Bone marrow (tissue), 2 donors: ENCODE measurements around the gene PRKAB2.
"Not testable (repeated sequence)": the region's sequence is repeated elsewhere in the genome, so short reads cannot be mapped to it uniquely, and the experiment has no call there.

Source experiments
- DNase-seq, 2 donors: peaks; one replicate each; lab custom pipeline; 2025; lab: John Stamatoyannopoulos, UW

Gene PRKAB2

DNA sequence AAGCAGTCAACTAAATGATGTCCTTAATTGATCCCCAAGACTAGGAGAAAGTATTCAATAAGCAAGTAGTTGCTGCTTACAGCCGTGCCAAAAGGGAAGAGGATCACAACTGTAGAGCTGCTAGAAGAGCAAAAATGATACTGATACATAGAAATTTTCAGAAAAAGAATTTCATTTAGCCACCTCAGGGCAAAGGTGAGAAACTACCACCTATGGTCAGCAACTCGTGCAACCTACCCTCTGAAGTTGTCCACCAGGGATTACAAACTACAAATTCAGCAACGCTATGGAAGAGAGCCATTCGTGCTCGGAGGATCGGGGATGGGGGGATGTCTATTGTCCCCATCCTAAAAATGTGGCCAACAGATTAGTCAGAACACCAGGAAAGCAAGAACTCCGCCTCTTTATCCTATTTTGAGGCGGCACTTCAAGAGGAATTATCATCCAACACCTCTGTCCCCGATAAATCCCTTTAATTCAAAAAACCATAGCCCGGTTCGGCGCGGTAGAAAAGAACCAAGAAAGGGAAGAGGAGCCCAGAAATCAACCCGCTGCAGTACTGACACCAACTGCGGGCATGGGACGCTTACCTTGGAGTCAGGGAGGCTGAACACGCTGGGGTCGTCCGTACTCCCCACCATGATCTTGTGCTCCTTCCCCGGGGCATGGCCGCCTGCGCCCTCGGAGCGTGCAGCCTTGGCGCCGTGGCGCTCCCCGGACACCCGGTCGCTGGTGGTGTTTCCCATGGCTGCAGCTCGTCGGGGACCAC, 687 bp downstream of the PRKAB2 start:
- DNase-seq: no peak

- DNase-seq: no peak
Measured at GRCh38 chr1:147169840-147170674, 2.2 kb downstream of the PRKAB2 start.

DNA sequence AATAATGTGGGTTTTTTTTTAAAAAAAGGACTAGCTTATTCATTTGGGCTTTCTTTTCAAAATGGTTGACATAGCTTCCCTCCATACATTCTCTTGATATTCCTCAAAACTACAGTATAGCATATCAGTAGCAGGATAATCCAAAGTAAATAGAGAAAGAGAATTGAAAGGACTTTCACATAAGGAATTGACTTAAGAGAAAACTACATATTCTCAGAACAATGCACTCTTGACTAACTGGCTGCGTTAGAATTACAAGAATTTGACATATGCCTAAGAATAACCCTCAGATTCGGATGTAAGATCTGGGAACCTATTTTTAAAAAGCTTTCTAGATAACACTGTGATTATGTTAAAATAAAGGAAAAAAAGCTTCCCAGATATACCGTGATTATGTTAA, 3.1 kb downstream of the PRKAB2 start:
- DNase-seq: no peak

DNA sequence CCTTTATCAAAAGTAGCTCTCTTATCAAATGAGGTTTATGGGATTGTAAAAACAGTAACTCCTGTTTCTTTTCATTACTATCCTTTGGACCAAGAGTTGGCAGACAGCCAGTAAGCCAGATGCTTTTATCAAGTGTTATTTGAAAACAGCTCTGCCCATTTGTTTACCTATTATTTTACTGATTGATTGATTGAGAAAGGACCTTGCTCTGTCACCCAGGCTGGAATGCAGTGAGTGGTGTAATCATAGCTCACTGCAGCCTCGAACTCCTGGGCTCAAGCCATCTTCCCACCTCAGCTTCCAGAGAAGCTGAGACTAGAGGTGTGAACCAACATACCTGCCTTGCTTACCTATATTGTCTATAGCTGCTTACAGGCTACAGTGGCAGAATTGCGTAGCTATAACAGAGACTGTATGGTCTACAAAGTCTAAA, 3.6 kb downstream of the PRKAB2 start:
- DNase-seq: no peak

DNA sequence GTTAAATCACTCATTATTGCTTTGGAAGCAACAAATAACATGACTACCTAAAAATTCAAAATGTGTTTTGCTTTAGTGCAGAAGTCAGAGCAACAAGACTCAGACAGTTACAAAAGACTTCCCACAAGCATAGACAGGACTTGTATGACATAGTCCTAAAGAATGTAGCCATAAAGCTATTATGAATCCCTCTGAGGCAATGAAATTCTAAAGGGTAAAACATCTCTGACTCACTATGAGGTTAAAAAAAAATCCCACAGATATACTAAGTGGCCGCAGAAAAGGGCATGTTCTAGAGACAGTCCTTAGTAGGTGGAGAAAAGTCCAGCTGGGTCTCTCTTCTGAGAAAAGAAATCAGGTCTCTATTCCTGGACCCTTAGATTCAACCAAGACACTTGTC, 4.9 kb downstream of the PRKAB2 start:
- no peak for DNase-seq

DNA sequence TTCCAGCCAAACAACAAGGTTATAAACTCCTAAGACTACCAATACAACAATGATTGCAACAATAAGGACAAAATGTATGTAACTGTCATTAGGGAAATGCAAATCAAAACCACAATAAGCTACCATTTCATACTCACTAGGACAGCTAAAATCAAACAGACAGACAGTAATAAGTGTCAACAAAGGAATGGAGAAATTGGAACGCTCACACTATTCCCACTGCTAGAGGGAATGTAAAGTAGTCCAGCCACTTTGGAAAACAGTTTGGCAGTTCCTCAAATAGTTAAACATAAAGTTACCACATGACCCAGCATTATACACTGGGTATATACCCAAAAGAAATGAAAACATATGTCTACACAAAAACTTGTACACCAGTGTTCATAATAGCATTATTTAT, 9.3 kb downstream of the PRKAB2 start:
- no peak for DNase-seq

DNA sequence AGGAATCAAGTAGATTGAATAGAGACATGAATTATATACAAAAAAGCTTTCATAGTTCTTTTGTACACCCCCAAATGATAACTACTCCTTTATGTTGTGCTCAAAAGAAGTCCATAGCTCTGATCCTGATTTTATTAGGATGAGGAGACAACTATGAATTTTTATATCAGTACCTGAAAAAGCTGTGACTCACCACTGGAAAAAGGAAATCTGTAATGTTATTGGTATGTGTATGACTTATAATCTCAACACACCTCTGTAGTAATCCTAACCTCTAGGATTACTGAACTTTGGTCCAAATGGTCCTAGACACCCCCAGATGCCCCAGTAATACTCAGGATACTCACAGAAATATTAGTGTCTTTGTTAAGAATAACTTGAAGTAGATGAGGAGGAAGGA, 10.2 kb downstream of the PRKAB2 start:
- no peak for DNase-seq

DNA sequence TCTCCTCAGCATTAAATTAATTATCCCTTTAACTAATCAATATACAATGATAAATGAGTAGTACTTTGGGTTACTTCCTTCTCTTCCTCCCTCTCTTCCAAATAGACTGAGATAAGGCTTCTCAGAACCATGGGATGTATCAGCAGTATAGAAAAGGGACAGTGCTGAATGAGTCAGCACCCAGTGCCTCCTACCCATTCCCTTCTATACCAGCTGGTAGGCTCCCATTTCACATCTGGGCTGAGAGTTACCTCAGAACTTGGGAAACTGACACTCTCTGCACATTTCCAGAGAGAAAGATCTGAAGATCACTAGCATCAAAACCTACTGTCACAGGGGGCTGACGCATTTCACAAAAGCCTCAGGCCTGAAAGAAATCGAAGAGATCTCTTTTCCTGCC, 15.2 kb downstream of the PRKAB2 start:
- not testable (repeated sequence) for DNase-seq

GRCh38 chr1:147156642-147157041, 15.6 kb downstream of the PRKAB2 start:
- DNase-seq: no peak

- no peak for DNase-seq
Measured at GRCh38 chr1:147152772-147153171, 19.5 kb downstream of the PRKAB2 start.

DNA sequence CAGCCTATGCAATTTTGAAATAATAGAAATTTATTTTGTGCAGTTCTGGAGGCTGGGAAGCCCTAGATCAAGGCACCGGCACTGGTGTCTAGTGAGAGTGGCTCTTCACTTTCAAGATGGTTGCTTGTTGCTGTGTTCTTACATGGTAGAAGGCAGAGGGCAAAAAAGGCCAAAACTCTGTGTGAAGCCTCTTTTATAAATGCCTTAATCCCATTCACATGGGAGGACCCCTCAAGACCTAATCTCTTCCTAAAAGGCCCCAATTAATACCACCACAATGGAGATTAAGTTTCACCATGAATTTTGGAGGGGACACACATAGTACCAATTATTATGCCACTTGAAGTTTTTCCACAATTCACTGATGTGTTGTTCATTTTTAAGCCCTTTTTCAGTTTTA, 21.0 kb downstream of the PRKAB2 start:
- no peak for DNase-seq

DNA sequence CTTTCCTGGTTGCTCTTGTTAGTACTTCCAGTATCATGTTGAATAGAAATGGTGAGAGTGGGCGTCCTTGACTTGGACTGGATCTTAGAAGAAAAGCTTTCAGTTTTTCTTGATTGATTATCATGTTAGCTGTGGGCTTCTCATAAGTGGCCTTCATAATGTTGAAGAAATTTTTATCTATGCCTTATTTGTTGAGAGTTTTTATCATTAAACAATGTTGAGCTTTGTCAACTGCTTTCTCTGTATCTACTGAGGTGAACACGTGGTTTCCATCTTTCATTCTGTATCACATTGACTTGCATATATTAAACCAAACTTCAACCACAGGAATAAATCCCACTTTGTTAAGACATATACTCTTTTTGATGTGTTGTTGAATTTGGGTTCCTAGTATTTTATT, 29.4 kb downstream of the PRKAB2 start:
- no peak for DNase-seq

DNA sequence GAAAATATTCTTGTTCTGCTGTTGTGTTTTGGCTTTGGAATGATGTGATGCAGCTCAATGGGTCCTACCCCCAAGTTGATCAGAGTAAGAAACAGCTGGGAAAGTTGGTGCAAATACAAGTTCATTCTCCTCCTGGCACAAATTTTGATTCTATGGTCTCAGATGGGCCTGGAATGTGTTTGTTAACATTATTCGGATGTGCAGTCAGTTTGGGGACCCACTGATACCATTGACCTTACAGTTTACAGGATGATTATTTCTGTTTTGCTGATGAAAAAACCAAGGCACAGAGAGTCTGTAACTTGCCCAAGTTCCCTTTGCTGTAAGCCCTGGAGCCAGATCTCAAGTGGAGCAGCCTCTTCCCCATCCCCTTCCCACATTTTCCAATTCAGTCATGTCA, 41.5 kb downstream of the PRKAB2 start:
- DNase-seq: not testable (repeated sequence)

GRCh38 chr1:147129116-147129873, 43.0 kb downstream of the PRKAB2 start:
- DNase-seq: no peak

- no peak for DNase-seq
Measured at GRCh38 chr1:147124266-147124665, 48.0 kb downstream of the PRKAB2 start.

DNA sequence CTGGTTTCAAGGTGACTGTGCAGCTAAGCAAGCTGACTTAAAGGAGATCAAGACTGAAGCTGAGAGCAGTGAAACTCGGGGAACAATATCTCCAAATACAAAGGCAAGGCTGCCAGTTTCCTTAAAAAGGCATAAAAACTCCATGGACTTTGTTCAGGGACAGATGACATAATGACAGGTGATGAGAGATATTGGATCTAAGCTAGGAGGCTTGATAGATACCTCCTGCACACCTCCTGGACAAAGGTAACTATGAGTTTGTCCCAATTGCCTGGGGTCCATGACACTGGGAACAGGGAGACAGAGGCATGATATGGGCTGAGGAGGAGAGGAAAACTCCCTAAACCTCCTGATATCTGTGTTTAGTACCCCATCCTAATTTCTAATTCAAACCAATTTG, 55.2 kb downstream of the PRKAB2 start:
- no peak for DNase-seq

DNA sequence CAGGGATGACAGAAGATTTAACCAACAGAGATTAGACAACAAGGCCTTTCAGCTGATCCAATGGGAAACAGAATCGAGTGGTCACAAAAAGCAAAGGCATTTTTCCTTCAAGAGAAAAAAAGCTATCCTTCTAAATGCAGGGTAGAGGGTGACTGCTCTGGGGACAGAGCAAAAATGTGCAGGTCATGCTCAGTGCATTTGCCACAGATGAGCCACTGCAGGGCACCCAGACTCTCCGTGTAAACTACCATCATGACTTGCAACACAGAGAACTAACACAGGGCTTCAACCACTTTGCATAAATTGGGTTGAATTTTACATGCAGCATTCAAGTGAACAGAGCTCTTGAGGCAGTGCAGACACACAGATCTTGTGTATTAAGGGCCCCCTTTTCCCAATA, 56.8 kb downstream of the PRKAB2 start:
- no peak for DNase-seq

GRCh38 chr1:147115079-147115478, 57.2 kb downstream of the PRKAB2 start:
- not testable (repeated sequence) for DNase-seq

- DNase-seq: not testable (repeated sequence)
Measured at GRCh38 chr1:147114353-147114752, 57.9 kb downstream of the PRKAB2 start.

GRCh38 chr1:147111381-147112130, 60.7 kb downstream of the PRKAB2 start:
- no peak for DNase-seq

DNA sequence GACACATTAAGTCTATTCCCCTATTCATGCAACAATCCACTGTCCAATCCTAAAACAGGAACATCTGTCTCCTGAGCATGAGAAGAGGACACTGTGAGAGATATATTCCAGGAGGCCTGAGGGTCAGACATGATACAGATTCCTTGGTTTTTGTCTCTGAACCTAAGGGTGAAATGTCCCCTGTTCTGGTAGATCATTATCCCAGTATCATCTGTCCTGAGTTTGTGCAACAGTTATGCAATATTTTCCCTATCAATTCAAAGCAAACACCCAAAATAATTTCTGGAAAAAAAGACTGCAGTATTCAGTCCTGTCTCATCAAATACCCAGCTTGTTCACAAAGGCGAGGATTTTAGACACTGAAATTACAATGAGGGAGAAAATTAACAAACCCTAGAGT, 61.4 kb downstream of the PRKAB2 start:
- DNase-seq: no peak

GRCh38 chr1:147110434-147110833, 61.8 kb downstream of the PRKAB2 start:
- no peak for DNase-seq
